Sigmoid colon (tissue), 7 donors: ENCODE results near the gene ATG7. TPM values are rescaled to one million over a fixed set of nuclear protein-coding genes. Genes with fewer than 3 reads are reported as not detected.

Experiments used
- DNase-seq: peaks from one replicate; pipeline ENCODE4 v3.0.0-alpha.2; 2019
- H3K27ac ChIP-seq, 4 donors: fragments of 200-600 bp; sonication (generic); one replicate each; pipeline ENCODE4 v1.5.1; 2016 to 2019; ENCODE audit warnings: mild to moderate bottlenecking in 1 of 4
- H3K27me3 ChIP-seq, 3 donors: fragments of 200-600 bp; sonication (generic); one replicate each; pipeline ENCODE4 v1.5.1; 2019; ENCODE audit warnings: mild to moderate bottlenecking in 1 of 3
- H3K36me3 ChIP-seq, 4 donors: fragments of 200-600 bp; sonication (generic); one replicate each; pipeline ENCODE4 v1.5.1; 2016 to 2019
- H3K4me1 ChIP-seq, 4 donors: fragments of 200-600 bp; sonication (generic); one replicate each; pipeline ENCODE4 v1.5.1; 2017 to 2019
- H3K4me3 ChIP-seq, 4 donors: fragments of 200-600 bp; sonication (generic); one replicate each; pipeline ENCODE4 v1.5.1; 2017 to 2019; ENCODE audit warnings: mild to moderate bottlenecking in 2 of 4, moderate library complexity in 1 of 4
- H3K9me3 ChIP-seq, 4 donors: fragments of 200-600 bp in 3 of 4; sonication (generic) in 3 of 4; one replicate each; pipeline versions ENCODE4 v1.5.1 to v1.6.1; 2013 to 2019
- EP300 ChIP-seq, 4 donors: sonication (generic); formaldehyde crosslinking; IDR thresholded peaks; one replicate each; pipeline ENCODE4 v1.6.1; 2017; ENCODE audit warnings: antibody characterized with exemption in 4 of 4
- POLR2A ChIP-seq, 2 donors: fragments of 450-650 bp; IDR thresholded peaks; one replicate each; pipeline ENCODE4 v1.6.1; 2016; ENCODE audit warnings: antibody characterized with exemption in 2 of 2, mild to moderate bottlenecking in 2 of 2, moderate library complexity in 2 of 2
- POLR2AphosphoS5 ChIP-seq, 4 donors: sonication (generic); formaldehyde crosslinking; IDR thresholded peaks; one replicate each; pipeline ENCODE4 v1.6.1; 2017; ENCODE audit warnings: antibody characterized with exemption in 4 of 4
- WGBS, 2 donors: extraction: QIAGEN DNeasy Blood & Tissue Kit; methylation state at CpG; one replicate each; pipeline ENCODE4 v1.1.7; 2013; 5-methylcytosine and 5-hydroxymethylcytosine counted together
- intact Hi-C: fragments of 100-400 bp; cut with DNase I; formaldehyde crosslinking; loops from one replicate; pipeline ENCODE4 v1.15.1; 2023
- polyA plus RNA-seq, 3 donors: library from polyadenylated mRNA; stranded (reverse); fragments of 200-250 nt; gene quantifications; one replicate each; pipeline ENCODE4 v1.2.3, GENCODE V29; 2013
- total RNA-seq, 4 donors: library from RNA; depleted of rRNA; stranded (reverse); fragments of >200 nt; gene quantifications; one replicate each; pipeline ENCODE4 v1.1.0, GENCODE V29; 2016
- TF ChIP-seq, protein P1 (sequence below), 4 experiments: fragments of 450-650 bp in 3 of 4; fragments of 200-600 bp in 1 of 4; IDR thresholded peaks; one replicate each; pipeline ENCODE4 v1.5.1; 2016 to 2019; ENCODE audit warnings: antibody characterized with exemption in 4 of 4, mild to moderate bottlenecking in 3 of 4, moderate library complexity in 2 of 4
- donor health status: healthy with polysubstance abuse.
- donor health status: Bipolar disorder and iron deficiency.
- donor health status: healthy.

The ATG7 gene
- total and polyA plus RNA-seq, 7 donors = 12.5 to 62.9 (median 34.8) TPM

DNA sequence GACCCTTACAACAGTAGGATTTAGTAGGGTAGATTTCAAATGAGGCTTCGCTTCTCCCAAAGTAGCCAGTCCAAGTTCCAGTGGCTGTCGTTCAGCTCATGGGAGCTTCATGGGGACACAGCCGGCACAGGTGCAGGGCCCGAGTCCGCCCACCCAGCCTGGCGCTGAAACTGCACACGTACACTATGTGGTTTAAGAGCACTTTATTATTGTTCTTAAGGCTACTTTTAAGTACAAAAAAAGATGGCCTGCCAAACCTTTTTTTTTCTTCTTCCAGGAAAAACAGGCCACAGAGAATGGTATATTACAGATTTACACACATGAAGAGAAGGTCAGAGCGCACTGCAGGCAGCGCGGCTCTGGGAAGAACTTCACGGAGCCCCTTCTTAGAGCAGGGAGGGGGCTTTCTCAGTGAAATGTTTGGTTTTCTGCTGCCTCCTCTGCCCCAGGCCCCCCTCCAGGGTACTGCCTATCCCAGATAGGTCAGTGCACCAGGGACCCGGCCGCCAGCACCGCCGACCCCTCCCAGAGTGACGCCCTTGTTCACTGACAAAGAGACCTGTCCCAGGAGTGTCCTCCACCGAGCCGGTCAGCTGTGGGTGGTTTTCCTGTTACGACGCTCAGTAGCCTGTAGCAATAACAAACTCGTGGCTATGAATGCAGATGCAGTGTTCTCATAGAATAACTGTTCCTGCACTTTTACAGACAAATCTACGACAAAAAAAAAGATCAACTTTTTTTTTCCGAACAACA lies 283.9 kb downstream of the ATG7 start:
- no peak for DNase-seq
- Histone ChIP-seq H3K27me3 (no peaks in the 10 kb centered on the region), H3K4me3 (no peak overlapping the region), H3K9me3 (no peaks in the 10 kb centered on the region), H3K4me1 (peaks cover under 1 to 71% (median 53%) of the 10 kb centered on the region in 4 donors), H3K36me3 (peaks cover 0 to 15% (median 6%) of the 10 kb centered on the region in 4 donors), H3K27ac (peak overlapping the region in 3 of 4 donors; percentile 25 to 81 (median 78))
- TF ChIP-seq POLR2A (IDR thresholded peaks at IDR 0.05) = no peak
- no peak for TF ChIP-seq EP300 (IDR thresholded peaks at IDR 0.05)
- TF ChIP-seq, protein P1, sequence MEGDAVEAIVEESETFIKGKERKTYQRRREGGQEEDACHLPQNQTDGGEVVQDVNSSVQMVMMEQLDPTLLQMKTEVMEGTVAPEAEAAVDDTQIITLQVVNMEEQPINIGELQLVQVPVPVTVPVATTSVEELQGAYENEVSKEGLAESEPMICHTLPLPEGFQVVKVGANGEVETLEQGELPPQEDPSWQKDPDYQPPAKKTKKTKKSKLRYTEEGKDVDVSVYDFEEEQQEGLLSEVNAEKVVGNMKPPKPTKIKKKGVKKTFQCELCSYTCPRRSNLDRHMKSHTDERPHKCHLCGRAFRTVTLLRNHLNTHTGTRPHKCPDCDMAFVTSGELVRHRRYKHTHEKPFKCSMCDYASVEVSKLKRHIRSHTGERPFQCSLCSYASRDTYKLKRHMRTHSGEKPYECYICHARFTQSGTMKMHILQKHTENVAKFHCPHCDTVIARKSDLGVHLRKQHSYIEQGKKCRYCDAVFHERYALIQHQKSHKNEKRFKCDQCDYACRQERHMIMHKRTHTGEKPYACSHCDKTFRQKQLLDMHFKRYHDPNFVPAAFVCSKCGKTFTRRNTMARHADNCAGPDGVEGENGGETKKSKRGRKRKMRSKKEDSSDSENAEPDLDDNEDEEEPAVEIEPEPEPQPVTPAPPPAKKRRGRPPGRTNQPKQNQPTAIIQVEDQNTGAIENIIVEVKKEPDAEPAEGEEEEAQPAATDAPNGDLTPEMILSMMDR (IDR thresholded peaks at IDR 0.05) = no peak
- TF ChIP-seq POLR2AphosphoS5 (IDR thresholded peaks at IDR 0.05) = no peak
- intact Hi-C loops = no loop called here
- 88 to 91% methylated on average over 23 of the region's 23 CpGs for WGBS, 2 donors

DNA sequence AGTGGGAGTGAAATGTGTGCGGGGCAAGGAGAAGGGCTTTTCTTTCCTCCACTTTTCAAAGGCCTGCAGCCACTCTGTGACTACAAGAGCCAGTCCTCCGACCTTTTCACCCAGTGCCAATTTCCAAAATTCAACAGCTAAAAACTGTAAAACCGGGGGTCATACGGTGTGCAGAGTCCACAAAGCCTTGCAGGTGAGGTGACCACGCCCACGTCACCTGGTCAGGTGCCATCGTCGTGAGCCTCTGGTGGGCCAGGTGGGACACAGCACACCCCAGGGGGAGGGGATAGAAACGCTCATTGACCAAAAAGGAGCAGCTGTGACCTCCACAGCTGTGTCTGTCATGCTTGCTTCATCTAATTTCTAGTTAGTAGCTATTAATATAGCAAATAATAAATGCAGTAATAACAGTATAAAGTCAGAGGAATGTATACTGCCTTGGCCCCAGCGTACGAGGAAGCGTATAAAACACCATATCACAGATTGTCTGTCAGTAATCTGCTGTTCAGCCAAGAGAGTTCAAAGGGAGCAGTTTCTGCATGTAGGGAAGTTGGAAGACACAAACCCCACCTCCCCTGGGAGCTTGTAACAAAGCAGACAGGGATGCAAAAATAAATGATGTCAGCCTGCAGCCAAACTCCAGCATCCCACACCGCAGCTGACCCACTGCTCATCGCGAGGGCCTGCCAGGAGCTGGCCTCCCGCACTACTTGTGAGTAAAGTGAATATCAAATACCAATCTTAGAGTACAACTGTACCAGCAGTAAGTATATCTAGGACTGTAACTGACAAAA lies 284.9 kb downstream of the ATG7 start:
- Histone ChIP-seq H3K4me3 (no peak overlapping the region), H3K4me1 (peaks cover 2 to 81% (median 63%) of the 10 kb centered on the region in 4 donors), H3K36me3 (peaks cover 0 to 15% (median 7%) of the 10 kb centered on the region in 4 donors), H3K27ac (peak overlapping the region; percentile 41 to 81 (median 70)), H3K9me3 (no peaks in the 10 kb centered on the region), H3K27me3 (no peaks in the 10 kb centered on the region)
- TF ChIP-seq POLR2A (IDR thresholded peaks at IDR 0.05) = no peak
- no peak for TF ChIP-seq EP300 (IDR thresholded peaks at IDR 0.05)
- TF ChIP-seq POLR2AphosphoS5 (IDR thresholded peaks at IDR 0.05) = peak in 3 of 4 donors; percentile 12 to 58 (median 32)
- TF ChIP-seq, protein P1 (IDR thresholded peaks at IDR 0.05) = no peak
- peak; percentile 83 for DNase-seq
- intact Hi-C loops = no loop called here
- 36 to 67% methylated on average over 16 of the region's 16 CpGs for WGBS, 2 donors

DNA sequence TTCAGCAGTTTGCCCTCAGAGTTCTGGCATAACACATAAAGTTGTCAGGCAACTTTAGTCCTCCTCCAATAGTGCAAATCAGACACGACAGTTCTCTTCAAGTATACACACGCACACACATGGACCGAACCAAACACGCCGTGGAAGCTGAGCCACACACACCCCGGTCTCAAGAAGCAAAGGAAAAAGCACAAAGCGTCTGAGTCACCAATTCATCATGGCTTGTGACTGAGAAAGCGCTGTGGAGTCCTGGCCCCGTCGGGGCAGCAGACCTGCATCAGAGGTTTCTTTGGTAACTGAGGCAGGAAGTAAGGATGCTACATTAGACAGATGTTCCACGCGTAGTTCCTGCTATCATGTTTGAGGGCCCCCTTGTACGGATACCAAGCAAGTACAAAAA lies 285.8 kb downstream of the ATG7 start:
- no peak for TF ChIP-seq EP300 (IDR thresholded peaks at IDR 0.05)
- TF ChIP-seq POLR2AphosphoS5 (IDR thresholded peaks at IDR 0.05) = peak in 1 of 4 donors; percentile 25
- H3K27me3 ChIP-seq = no peaks in the 10 kb centered on the region
- WGBS, 2 donors = 75 to 81% methylated on average over 13 of the region's 13 CpGs
- intact Hi-C loops = no loop called here
- peaks cover 0 to 23% (median 15%) of the 10 kb centered on the region in 4 donors for H3K36me3 ChIP-seq
- H3K9me3 ChIP-seq = no peaks in the 10 kb centered on the region
- H3K4me3 ChIP-seq = no peak overlapping the region
- peaks cover 2 to 91% (median 72%) of the 10 kb centered on the region in 4 donors for H3K4me1 ChIP-seq
- peak overlapping the region; percentile 41 to 81 (median 70) for H3K27ac ChIP-seq
- no peak for DNase-seq

DNA sequence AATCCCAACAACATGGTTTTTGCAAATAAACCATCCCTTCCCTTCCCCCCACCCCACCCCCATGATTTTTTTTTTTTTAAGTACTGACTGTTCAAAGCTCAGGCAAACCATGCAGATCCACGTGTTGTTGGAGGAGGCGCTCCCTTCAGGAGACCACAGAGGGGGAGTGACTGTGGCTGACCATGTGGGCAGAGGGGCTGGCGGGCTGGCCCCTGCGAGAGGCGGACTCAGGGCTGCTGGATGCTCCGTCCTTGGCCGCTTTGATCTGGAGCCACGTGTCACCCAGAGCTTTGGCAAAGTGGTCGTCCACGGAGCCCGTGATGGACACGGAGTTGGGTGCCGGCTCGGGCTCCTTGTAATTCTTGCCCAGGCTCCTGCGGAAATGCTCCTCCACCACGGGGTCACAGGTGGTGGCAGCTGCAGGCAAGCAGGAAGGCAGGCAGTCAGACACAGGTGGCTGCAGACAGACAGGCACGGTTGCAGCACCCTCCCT lies 286.3 kb downstream of the ATG7 start:
- Histone ChIP-seq H3K36me3 (peaks cover 0 to 28% (median 19%) of the 10 kb centered on the region in 4 donors), H3K4me3 (no peak overlapping the region), H3K9me3 (no peaks in the 10 kb centered on the region), H3K4me1 (peaks cover 2 to 90% (median 75%) of the 10 kb centered on the region in 4 donors), H3K27ac (peak overlapping the region; percentile 41 to 81 (median 70)), H3K27me3 (no peaks in the 10 kb centered on the region)
- no peak for DNase-seq
- intact Hi-C loops = no loop called here
- TF ChIP-seq EP300 (IDR thresholded peaks at IDR 0.05) (no peak), POLR2A (IDR thresholded peaks at IDR 0.05) (no peak), POLR2AphosphoS5 (IDR thresholded peaks at IDR 0.05) (no peak)
- TF ChIP-seq, protein P1 (IDR thresholded peaks at IDR 0.05) = no peak
- WGBS, 2 donors = 84 to 88% methylated on average over 17 of the region's 17 CpGs
